ENCODE data around the gene SPDYE17. TPM values are rescaled to one million over a fixed set of nuclear protein-coding genes. Genes with fewer than 3 reads are reported as not detected.
"Not testable (repeated sequence)": the region's sequence is repeated elsewhere in the genome, so short reads cannot be mapped to it uniquely, and the experiment has no call there.

The SPDYE17 gene
- total RNA-seq, 1 experiment from 2014 or later = not detected

GRCh38 chr7:76983937-76984783 lies 48.0 kb downstream of the SPDYE17 start:
- H3K4me3 Mint-ChIP-seq; H3K4me1 Mint-ChIP-seq; H3K27ac Mint-ChIP-seq; H3K9me3 Mint-ChIP-seq; CTCF ChIA-PET; POLR2A ChIA-PET; H3K36me3 Mint-ChIP-seq; H3K27me3 Mint-ChIP-seq (ENCODE audit: low read depth): not testable (repeated sequence)
- DNase-seq (ENCODE audit: low spot score) = peak; percentile 42
- ATAC-seq = peak; percentile 91

DNA sequence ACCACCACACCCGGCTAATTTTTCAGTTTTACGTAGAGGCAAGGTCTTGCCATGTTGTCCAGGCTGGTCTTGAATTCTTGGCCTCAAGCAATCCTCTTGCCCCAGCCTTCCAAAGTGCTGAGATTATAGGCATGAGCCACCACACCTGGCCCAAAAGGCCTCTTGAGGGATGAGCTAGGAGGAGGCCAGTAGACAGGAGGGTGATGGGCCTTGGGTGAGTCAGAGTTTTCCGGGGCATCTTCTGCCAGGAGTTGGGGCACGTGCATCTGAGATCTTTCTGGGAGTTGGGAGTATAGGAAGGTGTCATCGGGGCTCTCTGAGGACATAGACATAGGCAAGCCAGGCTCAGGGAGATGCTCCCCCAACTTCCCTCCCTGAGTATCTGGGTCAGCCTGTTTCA lies 48.8 kb downstream of the SPDYE17 start:
- H3K27ac Mint-ChIP-seq, ATAC-seq, CTCF ChIA-PET: not testable (repeated sequence)

GRCh38 chr7:76982501-76982900 lies 49.7 kb downstream of the SPDYE17 start:
- POLR2A ChIA-PET; H3K27ac Mint-ChIP-seq; H3K27me3 Mint-ChIP-seq (ENCODE audit: low read depth); H3K4me1 Mint-ChIP-seq; H3K9me3 Mint-ChIP-seq; H3K4me3 Mint-ChIP-seq; CTCF ChIA-PET; ATAC-seq; DNase-seq (ENCODE audit: low spot score); H3K36me3 Mint-ChIP-seq: not testable (repeated sequence)

More for the DNA sequence above, 48.8 kb downstream of the SPDYE17 start:
- POLR2A ChIA-PET; H3K4me3 Mint-ChIP-seq; H3K9me3 Mint-ChIP-seq; DNase-seq (ENCODE audit: low spot score); H3K36me3 Mint-ChIP-seq; H3K4me1 Mint-ChIP-seq; H3K27me3 Mint-ChIP-seq (ENCODE audit: low read depth): not testable (repeated sequence)

DNA sequence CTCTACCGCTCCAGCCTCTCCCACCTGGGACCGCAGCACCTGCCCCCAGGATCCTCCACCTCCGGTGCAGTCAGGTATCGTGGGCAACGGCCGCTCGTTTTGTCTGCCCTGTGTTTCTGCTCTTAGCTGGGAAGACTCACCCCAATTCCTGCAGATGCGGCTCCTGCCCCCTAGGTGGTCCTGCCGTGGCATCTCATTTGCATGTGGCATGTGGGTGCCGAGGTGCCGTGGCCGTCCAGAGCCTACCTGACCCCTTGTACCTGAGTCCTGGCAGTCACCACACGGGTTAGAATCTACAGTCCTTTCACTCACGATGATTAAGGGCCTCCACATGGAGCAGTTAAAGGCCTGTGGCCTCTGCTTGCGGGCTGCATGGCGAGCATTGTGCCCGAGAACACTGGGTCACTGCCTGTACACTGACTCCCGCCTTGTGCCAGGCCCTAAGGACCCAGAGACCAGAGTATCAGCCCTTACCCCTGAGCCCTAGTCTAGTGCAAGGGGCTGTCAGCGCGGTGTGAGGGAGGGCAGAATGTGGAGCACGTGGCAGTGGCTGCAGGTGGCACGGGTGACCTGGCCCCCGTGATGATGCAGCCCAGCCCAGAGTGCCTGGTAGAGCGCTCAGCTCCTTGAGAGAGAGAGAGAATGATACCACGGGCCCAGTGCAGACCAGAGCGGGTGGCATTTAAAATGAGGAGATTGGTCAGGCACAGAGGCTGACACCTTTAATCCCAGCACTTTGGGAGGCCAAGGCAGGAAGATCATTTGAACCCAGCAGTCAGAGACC lies 50.8 kb downstream of the SPDYE17 start:
- H3K4me1 Mint-ChIP-seq; H3K9me3 Mint-ChIP-seq; CTCF ChIA-PET; ATAC-seq; H3K4me3 Mint-ChIP-seq; DNase-seq (ENCODE audit: low spot score); POLR2A ChIA-PET; H3K36me3 Mint-ChIP-seq; H3K27me3 Mint-ChIP-seq (ENCODE audit: low read depth): not testable (repeated sequence)
- H3K27ac Mint-ChIP-seq = peak overlapping the region; percentile 78; the same call in 1 of the 2 replicates

DNA sequence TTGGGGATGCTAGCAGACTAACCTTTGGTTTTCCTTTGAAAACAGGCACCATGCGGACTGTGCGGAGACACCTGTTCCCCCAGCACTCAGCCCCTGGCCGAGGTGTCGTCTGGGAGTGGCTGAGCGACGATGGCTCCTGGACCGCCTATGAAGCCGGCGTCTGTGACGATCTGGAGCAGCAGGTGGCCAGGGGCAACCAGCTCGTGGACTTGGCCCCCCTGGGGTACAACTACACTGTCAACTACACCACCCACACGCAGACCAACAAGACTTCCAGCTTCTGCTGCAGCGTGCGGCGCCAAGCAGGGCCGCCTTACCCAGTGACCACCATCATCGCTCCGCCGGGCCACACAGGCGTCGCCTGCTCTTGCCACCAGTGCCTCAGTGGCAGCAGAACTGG lies 51.6 kb downstream of the SPDYE17 start:
- H3K9me3 Mint-ChIP-seq; H3K4me1 Mint-ChIP-seq; H3K27ac Mint-ChIP-seq; H3K27me3 Mint-ChIP-seq (ENCODE audit: low read depth); DNase-seq (ENCODE audit: low spot score); ATAC-seq; H3K36me3 Mint-ChIP-seq; CTCF ChIA-PET; POLR2A ChIA-PET; H3K4me3 Mint-ChIP-seq: not testable (repeated sequence)

DNA sequence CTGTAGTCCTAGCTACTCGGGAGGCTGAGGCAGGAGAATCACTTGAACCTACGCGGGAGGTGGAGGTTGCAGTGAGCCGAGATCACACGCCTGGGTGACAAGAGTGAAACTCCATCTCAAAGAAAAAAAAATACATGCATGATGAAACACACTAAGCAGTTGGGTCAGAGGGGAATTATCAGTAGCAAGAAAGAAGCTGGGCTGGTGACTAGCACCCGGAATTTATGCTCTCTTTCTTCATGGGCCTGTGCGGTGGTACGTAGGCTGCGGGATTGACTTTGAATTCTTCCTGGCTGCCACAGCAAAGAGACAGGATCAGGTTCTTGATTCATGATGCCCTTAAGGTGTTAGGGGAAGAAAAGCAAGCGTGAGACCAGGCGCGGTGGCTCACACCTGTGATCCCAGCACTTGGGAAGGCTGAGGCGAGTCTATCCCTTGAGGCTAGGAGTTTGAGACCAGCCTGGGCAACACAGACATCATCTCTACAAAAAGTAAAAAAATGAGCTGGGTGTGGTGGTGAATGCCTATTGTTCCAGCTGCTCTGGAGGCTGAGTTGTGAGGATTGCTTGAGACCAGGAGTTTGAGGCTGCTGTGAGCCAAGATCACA lies 54.3 kb downstream of the SPDYE17 start:
- POLR2A ChIA-PET; H3K4me3 Mint-ChIP-seq; H3K4me1 Mint-ChIP-seq; DNase-seq (ENCODE audit: low spot score); H3K27ac Mint-ChIP-seq; H3K9me3 Mint-ChIP-seq; H3K27me3 Mint-ChIP-seq (ENCODE audit: low read depth); CTCF ChIA-PET; ATAC-seq: not testable (repeated sequence)
- peaks cover 12% of the 10 kb centered on the region for H3K36me3 Mint-ChIP-seq

DNA sequence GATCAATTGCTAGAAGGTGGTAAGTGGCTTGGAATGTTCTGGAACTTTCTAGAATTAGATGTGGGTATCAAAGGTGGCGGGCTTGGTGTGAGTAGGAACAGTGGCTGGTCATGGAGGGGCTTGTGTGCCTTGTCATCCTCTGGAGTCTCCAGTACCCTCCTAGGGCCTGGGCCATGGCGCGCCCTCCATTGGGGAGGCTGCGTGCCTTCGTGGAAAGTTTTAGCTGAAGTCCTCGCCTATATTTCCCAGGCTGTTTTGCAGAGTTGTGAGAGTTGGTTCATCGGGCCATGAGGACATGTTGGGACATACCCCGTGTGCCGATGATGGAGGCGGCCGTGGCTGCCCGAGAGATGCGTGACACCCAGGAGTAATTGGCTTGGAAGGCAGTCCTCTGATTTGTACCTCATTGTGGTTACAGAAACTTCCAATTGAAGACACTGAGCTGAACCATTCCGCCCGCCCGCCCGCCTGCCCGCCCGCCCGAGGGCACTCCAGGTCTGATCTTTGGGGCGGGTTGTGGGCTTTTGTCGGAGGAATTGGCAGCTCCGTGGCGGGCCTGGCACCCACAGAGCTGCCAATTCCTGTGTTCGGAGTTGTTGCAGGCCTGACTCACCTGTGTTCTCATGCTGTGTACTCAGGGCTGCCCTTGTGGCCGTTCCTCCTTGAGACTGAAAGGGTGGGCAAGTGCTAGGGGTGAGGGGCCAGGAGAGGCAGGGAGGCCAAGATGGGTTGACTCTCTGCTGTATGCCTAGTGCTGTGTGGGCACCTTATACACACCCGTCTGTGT lies 57.2 kb downstream of the SPDYE17 start:
- CTCF ChIA-PET; H3K4me3 Mint-ChIP-seq; H3K9me3 Mint-ChIP-seq; DNase-seq (ENCODE audit: low spot score); H3K27me3 Mint-ChIP-seq (ENCODE audit: low read depth); ATAC-seq; H3K4me1 Mint-ChIP-seq; POLR2A ChIA-PET: not testable (repeated sequence)
- Mint-ChIP-seq H3K36me3 (peaks cover 14% of the 10 kb centered on the region), H3K27ac (peak overlapping the region; percentile 86)

DNA sequence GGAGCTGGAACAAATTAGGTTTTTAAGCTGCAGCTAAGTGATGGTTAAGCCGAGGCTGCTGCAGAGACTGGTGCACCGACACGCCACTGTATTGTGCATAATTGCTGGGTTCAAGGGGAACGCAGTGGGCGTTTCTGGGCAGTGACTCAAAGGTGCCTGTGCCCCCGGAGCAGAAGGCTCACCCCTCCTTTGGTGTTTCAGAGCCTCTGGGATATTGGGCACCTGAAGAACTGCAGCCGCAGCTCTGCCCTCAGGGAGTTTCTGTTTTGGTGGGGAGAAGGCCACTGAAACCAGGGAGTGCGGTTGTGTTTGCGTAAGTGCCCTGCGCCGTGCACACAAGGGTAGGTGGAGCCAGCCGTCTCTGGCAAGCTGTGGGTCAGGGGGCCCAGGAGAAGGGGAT lies 57.8 kb downstream of the SPDYE17 start:
- H3K4me3 Mint-ChIP-seq; H3K9me3 Mint-ChIP-seq; ATAC-seq; POLR2A ChIA-PET; DNase-seq (ENCODE audit: low spot score); H3K4me1 Mint-ChIP-seq; H3K27me3 Mint-ChIP-seq (ENCODE audit: low read depth); CTCF ChIA-PET; H3K27ac Mint-ChIP-seq: not testable (repeated sequence)
- peaks cover 13% of the 10 kb centered on the region for H3K36me3 Mint-ChIP-seq

- H3K36me3 Mint-ChIP-seq; CTCF ChIA-PET; H3K27me3 Mint-ChIP-seq (ENCODE audit: low read depth): not testable (repeated sequence)
These were observed 59.8 kb downstream of the SPDYE17 start for GRCh38 chr7:76972391-76972790.

More at GRCh38 chr7:76972391-76972790, 59.8 kb downstream of the SPDYE17 start:
- H3K4me3 Mint-ChIP-seq; H3K27ac Mint-ChIP-seq; ATAC-seq; H3K4me1 Mint-ChIP-seq; H3K9me3 Mint-ChIP-seq; POLR2A ChIA-PET; DNase-seq (ENCODE audit: low spot score): not testable (repeated sequence)

Measured in WTC11 (cell line).